ENCODE results near the gene NSD1. TPM values are rescaled to one million over a fixed set of nuclear protein-coding genes. Genes with fewer than 3 reads are reported as not detected.

Gene NSD1
- total and polyA plus RNA-seq, 9 of the 15 experiments (the other 6 are each of a cell fraction or from before 2014, with no cell fraction given): 3.8 to 51.0 (median 24.7) TPM

DNA sequence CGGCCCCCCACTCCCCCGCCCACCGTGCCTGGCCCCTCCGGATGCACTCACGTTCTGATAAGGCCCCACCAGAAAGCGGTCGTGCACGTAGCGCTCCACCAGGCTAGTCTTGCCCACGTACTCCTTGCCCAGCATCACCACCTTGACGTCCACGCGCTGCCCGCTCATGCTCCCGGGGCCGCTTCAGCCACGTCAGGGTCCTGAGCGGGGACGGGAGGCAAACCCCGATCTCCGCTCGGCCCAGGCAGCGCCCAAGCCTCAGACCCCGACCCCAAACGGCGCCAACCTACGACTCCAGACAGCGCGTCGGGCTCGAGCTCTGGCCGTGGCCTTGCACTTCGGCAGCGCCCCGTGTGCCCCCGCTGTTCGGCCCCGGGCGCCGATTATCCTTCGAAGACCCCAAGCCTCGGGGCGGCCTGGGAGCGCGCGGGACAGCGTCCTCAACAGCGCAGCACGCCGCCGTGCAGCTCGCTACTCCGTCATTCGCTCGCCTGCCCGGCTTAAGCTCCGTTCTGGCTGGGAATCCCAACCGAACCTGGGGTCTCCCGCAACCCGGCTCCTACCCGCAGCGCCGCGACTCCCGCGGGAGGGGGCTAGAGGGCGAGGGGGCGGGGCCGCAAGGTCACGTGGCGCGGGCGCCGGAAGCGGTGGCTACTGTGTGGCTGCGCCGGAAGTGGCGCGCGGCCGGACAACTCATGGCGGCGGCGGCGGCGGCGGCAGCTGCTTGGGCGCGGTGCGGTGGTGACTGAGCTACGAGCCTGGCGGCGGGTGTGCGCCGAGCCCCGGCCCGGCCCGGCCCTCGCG, 169.8 kb downstream of the NSD1 start, which contains the start of the genes PRELID1 and RAB24 (continued):
- no peak for TF ChIP-seq KLF10 (CRISPR knock-in tag; IDR thresholded peaks at IDR 0.05)
- no peak for TF ChIP-seq ZNF780A (CRISPR knock-in tag; IDR thresholded peaks at IDR 0.05)
- no peak for TF ChIP-seq ZNF436 (CRISPR knock-in tag; IDR thresholded peaks at IDR 0.05)
- TF ChIP-seq SRSF3 (IDR thresholded peaks at IDR 0.05; ENCODE audit: insufficient read depth, low read length): no peak
- TF ChIP-seq, protein P1, sequence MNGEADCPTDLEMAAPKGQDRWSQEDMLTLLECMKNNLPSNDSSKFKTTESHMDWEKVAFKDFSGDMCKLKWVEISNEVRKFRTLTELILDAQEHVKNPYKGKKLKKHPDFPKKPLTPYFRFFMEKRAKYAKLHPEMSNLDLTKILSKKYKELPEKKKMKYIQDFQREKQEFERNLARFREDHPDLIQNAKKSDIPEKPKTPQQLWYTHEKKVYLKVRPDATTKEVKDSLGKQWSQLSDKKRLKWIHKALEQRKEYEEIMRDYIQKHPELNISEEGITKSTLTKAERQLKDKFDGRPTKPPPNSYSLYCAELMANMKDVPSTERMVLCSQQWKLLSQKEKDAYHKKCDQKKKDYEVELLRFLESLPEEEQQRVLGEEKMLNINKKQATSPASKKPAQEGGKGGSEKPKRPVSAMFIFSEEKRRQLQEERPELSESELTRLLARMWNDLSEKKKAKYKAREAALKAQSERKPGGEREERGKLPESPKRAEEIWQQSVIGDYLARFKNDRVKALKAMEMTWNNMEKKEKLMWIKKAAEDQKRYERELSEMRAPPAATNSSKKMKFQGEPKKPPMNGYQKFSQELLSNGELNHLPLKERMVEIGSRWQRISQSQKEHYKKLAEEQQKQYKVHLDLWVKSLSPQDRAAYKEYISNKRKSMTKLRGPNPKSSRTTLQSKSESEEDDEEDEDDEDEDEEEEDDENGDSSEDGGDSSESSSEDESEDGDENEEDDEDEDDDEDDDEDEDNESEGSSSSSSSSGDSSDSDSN (IDR thresholded peaks at IDR 0.05; ENCODE audit: borderline replicate concordance in 1 of 2, low read depth in 2 of 2, low read length in 2 of 2): 0 out of 4 replicates have a peak, but pooled peaks of 1 of the 2 experiments have one; percentile 17
- TF ChIP-seq, protein P2, sequence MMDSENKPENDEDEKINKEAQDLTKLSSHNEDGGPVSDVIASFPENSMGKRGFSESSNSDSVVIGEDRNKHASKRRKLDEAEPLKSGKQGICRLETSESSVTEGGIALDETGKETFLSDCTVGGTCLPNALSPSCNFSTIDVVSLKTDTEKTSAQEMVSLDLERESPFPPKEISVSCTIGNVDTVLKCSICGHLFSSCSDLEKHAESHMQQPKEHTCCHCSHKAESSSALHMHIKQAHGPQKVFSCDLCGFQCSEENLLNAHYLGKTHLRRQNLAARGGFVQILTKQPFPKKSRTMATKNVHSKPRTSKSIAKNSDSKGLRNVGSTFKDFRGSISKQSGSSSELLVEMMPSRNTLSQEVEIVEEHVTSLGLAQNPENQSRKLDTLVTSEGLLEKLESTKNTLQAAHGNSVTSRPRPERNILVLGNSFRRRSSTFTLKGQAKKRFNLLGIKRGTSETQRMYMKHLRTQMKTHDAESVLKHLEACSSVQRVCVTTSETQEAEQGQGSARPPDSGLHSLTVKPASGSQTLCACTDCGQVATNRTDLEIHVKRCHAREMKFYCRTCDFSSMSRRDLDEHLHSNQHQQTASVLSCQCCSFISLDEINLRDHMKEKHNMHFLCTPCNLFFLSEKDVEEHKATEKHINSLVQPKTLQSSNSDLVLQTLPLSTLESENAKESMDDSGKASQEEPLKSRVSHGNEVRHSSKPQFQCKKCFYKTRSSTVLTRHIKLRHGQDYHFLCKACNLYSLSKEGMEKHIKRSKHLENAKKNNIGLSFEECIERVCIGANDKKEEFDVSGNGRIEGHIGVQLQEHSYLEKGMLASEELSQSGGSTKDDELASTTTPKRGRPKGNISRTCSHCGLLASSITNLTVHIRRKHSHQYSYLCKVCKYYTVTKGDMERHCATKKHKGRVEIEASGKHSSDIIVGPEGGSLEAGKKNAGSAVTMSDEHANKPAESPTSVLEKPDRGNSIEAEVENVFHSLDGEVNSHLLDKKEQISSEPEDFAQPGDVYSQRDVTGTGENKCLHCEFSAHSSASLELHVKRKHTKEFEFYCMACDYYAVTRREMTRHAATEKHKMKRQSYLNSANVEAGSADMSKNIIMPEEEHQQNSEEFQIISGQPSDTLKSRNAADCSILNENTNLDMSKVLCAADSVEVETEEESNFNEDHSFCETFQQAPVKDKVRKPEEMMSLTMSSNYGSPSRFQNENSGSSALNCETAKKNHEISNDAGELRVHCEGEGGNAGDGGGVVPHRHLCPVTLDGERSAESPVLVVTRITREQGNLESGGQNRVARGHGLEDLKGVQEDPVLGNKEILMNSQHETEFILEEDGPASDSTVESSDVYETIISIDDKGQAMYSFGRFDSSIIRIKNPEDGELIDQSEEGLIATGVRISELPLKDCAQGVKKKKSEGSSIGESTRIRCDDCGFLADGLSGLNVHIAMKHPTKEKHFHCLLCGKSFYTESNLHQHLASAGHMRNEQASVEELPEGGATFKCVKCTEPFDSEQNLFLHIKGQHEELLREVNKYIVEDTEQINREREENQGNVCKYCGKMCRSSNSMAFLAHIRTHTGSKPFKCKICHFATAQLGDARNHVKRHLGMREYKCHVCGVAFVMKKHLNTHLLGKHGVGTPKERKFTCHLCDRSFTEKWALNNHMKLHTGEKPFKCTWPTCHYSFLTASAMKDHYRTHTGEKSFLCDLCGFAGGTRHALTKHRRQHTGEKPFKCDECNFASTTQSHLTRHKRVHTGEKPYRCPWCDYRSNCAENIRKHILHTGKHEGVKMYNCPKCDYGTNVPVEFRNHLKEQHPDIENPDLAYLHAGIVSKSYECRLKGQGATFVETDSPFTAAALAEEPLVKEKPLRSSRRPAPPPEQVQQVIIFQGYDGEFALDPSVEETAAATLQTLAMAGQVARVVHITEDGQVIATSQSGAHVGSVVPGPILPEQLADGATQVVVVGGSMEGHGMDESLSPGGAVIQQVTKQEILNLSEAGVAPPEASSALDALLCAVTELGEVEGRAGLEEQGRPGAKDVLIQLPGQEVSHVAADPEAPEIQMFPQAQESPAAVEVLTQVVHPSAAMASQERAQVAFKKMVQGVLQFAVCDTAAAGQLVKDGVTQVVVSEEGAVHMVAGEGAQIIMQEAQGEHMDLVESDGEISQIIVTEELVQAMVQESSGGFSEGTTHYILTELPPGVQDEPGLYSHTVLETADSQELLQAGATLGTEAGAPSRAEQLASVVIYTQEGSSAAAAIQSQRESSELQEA (IDR thresholded peaks at IDR 0.05; ENCODE audit: low read depth): no peak
- TF ChIP-seq KDM4B (IDR thresholded peaks at IDR 0.05; ENCODE audit: borderline replicate concordance in 2 of 2, low read depth in 1 of 2): no peak
- TF ChIP-seq, protein P3, sequence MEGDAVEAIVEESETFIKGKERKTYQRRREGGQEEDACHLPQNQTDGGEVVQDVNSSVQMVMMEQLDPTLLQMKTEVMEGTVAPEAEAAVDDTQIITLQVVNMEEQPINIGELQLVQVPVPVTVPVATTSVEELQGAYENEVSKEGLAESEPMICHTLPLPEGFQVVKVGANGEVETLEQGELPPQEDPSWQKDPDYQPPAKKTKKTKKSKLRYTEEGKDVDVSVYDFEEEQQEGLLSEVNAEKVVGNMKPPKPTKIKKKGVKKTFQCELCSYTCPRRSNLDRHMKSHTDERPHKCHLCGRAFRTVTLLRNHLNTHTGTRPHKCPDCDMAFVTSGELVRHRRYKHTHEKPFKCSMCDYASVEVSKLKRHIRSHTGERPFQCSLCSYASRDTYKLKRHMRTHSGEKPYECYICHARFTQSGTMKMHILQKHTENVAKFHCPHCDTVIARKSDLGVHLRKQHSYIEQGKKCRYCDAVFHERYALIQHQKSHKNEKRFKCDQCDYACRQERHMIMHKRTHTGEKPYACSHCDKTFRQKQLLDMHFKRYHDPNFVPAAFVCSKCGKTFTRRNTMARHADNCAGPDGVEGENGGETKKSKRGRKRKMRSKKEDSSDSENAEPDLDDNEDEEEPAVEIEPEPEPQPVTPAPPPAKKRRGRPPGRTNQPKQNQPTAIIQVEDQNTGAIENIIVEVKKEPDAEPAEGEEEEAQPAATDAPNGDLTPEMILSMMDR (IDR thresholded peaks at IDR 0.05 in 2 of 3, conservative IDR thresholded peaks at IDR 0.05 in 1 of 3; ENCODE audit: insufficient read depth in 2 of 3, low read depth in 1 of 3, low read length in 3 of 3): peak in 2 of 3 experiments; percentile 19 to 38; a peak in 4 of 6 replicates
- TF ChIP-seq ZC3H8 (IDR thresholded peaks at IDR 0.05): no peak
- TF ChIP-seq BRD9 (IDR thresholded peaks at IDR 0.05; ENCODE audit: low read depth, partially characterized antibody): no peak
- TF ChIP-seq ZNF507 (tag; conservative IDR thresholded peaks at IDR 0.05): no peak
- TF ChIP-seq ATF7 (IDR thresholded peaks at IDR 0.05): peak; percentile 56; the same call in 1 of the 2 replicates
- no peak for TF ChIP-seq PHF21A (IDR thresholded peaks at IDR 0.05; ENCODE audit: borderline replicate concordance, low read depth)

Data from K562 (cell line).